HG03442 (cell line): ENCODE data around the gene SLC6A6.
A peak's percentile ranks its signal among the peaks of the same experiment; 100 is the strongest.

Experiments
- ATAC-seq: cut with Tn5 transposase; IDR thresholded peaks from one replicate; pipeline ENCODE4 v1.9.1; 2021; ENCODE audit warnings: mild to moderate bottlenecking, moderate library complexity; ENCODE audit not compliant: unreplicated experiment

SLC6A6 gene

DNA sequence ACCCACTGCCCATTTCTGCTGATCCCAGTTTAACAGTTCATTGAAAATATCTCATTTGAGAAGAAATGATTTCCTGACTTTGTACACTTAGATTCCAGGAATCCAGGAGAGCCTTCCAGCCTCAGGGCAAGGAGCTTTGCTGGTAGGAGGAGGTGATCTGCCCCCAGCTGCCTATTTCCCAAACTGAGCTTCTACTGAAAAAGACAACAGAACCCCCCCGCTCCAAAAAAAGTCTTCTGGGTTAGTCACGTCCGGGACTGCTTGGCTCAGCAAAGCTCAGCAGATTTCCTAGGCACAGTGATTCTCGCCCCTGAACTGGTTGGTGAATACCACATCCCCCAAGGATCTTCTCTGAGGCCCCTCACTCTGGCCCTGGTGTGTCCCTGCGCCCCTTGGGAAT is 13.1 kb downstream of the SLC6A6 start:
- no peak for ATAC-seq

DNA sequence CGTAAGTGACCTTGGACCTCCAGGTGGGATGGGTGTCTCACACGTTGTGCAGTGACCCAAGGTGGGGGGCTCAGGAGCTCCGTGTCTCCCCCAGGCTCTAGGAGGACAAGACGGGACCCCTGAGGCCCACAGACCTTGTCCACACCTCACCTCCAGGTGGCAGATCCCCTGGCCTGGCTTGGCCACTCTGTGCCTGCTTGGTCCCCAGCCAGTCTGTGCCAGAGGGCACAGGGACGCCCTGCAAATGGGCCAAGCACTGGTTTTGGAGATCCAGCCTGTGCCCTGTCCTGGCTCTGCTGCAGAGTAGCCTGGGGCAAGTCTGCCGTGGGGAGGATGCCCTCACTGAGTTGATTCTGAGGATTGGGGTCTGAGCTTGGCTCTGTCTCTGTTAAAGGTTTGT is 14.0 kb downstream of the SLC6A6 start:
- no peak for ATAC-seq

DNA sequence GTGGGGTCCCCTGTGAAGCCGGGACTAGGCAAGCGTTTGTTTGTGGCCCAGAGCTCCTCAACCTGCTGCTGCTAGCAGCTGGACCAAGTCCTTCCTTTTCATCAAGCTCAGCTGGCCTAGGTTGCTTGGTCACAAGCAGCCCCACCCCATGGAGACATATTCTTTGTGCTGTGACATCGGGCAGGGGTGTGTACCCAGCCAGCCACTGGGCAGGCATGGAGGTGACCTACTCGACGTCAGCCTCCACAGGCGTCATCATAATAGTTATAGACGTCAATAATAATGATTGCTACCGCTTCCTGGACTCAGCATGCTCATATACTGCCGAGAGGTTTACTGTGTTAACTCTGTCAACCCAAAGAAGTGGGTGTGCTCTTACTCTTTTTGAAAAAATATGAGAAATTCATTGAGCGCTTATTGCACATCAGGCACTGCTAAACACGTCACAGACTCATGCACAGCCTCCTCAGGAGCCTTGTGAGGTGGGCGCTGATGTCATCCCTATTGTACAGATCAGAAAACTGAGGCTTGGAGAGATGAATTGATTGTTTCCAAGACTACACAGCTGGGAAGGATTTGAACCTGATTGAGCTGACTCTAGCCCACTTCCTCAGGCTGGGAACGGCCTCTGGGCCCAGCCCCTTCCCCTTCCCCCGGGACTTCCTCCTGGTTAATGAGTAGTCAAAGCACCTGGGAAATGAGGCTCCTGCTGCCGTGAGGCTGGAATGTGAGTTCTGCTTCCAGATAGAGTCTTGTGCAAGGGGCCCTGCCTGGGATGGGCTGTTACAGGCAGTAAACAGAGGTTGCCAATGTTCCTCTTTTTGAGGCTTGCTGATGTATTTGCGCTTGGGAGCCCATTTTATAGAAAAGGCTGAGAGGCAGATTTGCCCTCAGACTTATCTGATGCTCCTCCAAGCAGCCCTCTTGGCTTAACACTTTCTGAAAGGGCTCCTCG is 16.2 kb downstream of the SLC6A6 start:
- ATAC-seq = no peak

GRCh38 chr3:14422016-14422963 is 19.9 kb downstream of the SLC6A6 start:
- no peak for ATAC-seq

DNA sequence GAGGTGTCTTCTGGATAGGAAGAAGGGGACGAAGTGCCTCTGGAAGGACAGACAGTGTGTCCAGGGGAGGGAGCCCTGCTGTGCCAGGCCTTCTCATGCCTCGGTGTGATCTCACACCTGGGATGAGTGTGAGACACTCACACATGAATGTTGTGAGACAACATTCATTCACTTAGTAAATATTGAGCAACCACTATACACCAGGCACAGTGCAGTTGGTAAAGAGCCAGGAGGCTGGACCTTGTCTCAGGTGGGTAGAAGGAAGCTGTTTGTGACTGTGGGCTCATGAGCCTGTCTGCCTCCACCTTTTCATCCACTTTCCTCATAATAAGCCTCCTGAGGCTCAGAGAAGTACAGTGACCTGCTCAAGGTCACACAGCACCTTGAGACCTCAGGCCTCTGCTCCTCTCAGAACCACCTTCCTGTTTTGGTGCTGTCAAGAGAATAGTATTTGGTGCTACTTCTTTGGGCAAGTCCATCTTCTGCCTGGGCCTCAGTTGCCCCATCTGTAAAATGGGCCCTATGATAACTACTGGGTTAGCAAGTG is 20.9 kb downstream of the SLC6A6 start:
- no peak for ATAC-seq

- ATAC-seq = no peak
Observed at GRCh38 chr3:14423963-14424362, 21.6 kb downstream of the SLC6A6 start.

GRCh38 chr3:14424711-14425580 is 22.5 kb downstream of the SLC6A6 start:
- no peak for ATAC-seq

DNA sequence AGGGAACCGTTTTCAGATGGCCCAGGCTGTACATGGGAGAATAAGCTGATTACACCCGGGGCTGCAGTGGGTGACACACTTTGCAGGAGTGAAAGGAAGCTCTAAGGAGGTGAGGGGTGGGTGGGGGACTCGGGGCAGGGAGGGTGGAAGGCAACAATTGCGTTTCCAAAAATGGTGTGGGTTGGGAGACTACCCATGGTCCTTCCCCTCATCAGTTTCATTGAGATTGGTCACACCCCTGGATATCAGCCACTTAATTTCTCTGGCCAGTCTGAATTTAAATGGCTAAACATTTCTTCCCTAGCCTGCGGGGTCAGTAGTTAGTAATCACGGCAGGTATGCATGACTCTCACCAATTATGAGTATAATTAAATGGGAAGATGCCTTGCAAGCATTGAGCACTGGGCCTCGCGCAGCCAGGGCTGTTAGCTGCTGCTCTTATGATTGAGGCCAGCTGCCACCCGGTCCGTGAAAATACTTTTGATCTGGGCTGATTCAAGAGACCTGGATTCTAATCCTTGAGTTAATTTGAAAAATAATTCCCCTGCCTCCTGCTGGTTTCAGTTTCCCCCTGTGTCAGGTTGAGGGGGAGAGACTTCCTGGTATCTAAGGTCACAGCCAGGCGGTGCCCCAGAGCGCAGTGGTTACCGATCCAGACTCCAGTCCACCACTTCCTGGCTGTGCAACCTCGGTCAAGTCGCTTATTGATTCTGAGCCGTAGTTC is 23.3 kb downstream of the SLC6A6 start:
- peak; percentile 44 for ATAC-seq

DNA sequence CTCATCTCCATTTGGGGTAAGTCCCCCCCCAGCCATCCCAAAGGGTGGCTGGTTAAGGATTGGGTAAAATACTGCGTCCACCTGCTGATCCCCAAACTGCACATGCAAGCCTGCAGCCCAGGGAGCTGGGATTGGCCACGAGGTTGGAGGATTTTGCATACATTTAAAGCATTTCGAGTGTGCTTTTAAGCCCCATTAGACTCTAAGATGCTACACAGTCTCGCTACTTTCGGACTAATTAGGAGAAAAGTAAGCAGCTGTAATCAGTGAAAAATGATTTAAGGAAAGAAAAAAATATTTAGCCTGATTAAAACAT is 23.9 kb downstream of the SLC6A6 start:
- ATAC-seq = no peak

- no peak for ATAC-seq
Observed at GRCh38 chr3:14428087-14429033, 26.0 kb downstream of the SLC6A6 start.

GRCh38 chr3:14429237-14429636 is 26.8 kb downstream of the SLC6A6 start:
- no peak for ATAC-seq

GRCh38 chr3:14429640-14430039 is 27.2 kb downstream of the SLC6A6 start:
- ATAC-seq = no peak

DNA sequence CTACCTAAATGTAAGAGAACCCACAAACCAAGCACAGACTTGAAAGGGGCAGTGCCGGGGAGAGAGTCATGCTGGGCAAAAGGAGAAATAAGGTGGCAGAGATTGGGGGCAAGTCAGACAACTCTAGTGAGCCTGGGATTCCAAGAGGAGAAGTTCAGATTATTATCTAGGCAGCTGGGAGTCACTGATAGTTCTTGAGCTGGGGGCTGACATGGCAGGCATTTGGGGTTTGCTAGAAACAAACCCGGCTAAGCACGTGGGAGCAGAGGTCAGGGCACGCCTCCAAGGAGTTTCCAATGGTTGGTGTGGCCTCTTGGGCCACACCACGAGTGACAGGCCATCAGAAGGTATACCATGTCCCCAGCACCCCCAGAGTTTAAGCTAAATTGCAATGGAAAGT is 27.6 kb downstream of the SLC6A6 start:
- no peak for ATAC-seq

DNA sequence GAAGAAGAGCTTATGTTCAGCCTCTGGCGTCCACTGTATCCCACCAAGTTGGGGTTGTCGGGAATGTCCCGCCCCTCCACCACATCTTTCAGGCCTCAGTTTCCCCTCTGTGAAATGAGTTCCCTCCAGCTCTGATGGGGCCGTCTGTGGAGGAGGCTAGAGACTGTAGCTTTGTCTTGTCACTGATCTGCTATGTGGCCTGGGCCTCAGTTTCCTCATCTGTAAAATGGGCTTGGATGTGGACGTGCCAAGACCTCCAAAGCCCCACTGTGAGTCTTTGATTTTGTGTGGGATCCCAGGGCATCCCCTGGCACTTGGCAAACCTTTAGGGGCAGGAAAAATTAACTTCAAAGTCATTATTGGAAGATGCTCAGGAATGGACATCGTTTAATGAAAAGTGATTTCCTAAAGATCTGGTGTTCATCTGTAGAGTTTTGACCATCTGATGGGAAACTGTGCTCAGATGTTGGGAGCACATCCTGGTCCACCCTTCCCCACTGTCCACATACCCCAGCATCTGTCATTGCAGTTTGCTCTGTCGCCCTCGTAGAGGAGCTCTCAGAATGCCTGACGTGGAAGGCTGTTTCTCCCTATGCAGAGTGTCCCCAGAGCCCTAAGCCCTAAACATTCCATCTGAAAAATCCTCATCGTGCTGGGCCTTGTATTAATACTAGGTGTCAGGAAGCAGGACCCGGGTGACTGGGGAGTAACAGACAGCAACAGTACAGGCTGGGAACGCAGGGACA is 28.5 kb downstream of the SLC6A6 start:
- no peak for ATAC-seq

DNA sequence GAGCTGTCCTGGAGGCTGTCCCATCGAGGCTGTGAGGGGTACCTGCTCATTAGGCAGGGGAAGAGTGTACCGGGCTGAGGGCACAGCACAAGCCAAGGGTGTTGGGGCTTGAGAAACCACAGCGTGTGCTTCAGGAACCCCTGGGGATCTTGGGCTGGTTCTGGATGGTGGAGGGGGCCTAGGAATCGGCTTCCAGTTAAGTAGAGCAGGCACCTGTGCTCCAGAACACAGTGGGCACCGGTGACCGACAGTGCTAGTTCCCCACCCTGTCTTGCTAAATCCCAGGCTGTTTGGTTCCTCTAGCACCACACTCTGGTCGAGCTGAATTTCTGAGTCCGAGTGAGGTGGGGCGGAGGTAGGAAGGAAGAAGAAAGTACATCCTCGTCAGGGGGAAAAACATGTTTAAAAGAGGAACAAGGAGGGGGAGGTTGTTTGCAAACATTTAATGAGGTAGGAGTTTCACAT is 29.1 kb downstream of the SLC6A6 start:
- ATAC-seq = peak; percentile 26

DNA sequence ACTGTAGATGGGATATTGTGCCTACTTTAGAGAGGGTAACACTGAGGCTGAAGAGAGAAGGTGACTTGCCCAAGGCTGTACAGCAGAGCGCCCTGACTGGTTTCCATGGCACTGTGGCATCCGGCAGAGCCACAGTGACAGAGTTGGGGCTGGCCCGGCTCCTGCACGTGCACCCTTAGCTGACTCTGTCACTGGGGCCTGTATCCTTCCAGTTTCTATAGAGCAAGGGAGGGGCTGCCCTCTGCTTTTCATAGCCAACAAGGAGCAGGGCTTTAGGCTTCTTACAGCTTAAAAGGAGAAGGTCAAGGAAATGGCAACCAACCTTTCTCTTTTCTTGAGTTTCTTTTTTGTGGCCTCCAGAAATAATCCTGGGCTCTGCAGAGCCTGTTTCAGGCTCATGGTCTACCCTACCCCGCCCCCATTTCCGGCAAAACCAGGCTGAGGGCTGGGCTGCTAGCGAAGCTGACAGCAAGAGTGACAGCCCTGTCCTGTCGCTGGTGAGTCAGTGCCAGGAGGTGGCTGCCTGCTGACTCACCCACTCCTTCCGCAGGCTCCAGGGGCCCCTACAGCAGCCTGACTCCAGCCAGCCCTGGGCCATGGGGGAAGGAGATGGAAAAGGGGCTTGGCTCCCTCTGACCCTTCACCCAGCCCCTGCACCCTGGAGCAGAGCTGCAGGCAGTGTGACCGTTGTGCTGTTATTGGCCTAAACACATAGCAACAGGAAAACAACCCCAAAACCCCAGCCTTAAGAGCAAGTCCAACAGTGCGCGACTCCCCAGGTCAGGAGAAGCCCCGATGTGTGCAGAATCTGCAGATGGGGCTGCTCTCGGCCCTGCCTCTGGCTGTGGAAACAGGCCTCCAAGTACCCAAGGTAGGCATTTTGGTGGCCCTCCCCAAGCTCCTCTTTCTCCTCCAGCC is 29.8 kb downstream of the SLC6A6 start:
- peak; percentile 76 for ATAC-seq

GRCh38 chr3:14433106-14433505 is 30.7 kb downstream of the SLC6A6 start:
- no peak for ATAC-seq
